Ishikawa (cell line): ENCODE data around the gene LARGE2.

ENCODE experiments used
- CEBPB ChIP-seq: IDR thresholded peaks from 2 replicates; pipeline ENCODE4 v1.6.1; 2012
- CREB1 ChIP-seq: IDR thresholded peaks from 2 replicates; pipeline ENCODE4 v1.6.1; 2012; ENCODE audit warnings: low read depth
- EGR1 ChIP-seq: IDR thresholded peaks from 2 replicates; pipeline ENCODE4 v1.6.1; 2012
- EP300 ChIP-seq: IDR thresholded peaks from 2 replicates; pipeline ENCODE4 v1.6.1; 2012; ENCODE audit warnings: borderline replicate concordance
- FOXM1 ChIP-seq: IDR thresholded peaks from 2 replicates; pipeline ENCODE4 v1.6.1; 2012; ENCODE audit warnings: low read depth, borderline replicate concordance
- NFIC ChIP-seq: IDR thresholded peaks from 2 replicates; pipeline ENCODE4 v1.6.1; 2012
- RAD21 ChIP-seq: IDR thresholded peaks from 2 replicates; pipeline ENCODE4 v1.6.1; 2012; ENCODE audit warnings: low read depth
- TAF1 ChIP-seq: IDR thresholded peaks from 2 replicates; pipeline ENCODE4 v1.6.1; 2012; ENCODE audit warnings: low read depth, mild to moderate bottlenecking
- TCF12 ChIP-seq: IDR thresholded peaks from 2 replicates; pipeline ENCODE4 v1.6.1; 2012; ENCODE audit warnings: low read depth
- TEAD4 ChIP-seq: IDR thresholded peaks from 2 replicates; pipeline ENCODE4 v1.6.1; 2012
- YY1 ChIP-seq: IDR thresholded peaks from 2 replicates; pipeline ENCODE4 v1.6.1; 2012; ENCODE audit warnings: low read depth
- ZBTB7A ChIP-seq: IDR thresholded peaks from 2 replicates; pipeline ENCODE4 v1.6.1; 2012; ENCODE audit warnings: low read depth
- TF ChIP-seq, protein P1 (sequence below): IDR thresholded peaks from 2 replicates; pipeline ENCODE4 v1.6.1; 2012; ENCODE audit warnings: low read depth, mild to moderate bottlenecking
- TF ChIP-seq, protein P2 (sequence below): IDR thresholded peaks from 2 replicates; pipeline ENCODE4 v1.6.1; 2012
- TF ChIP-seq, protein P3 (sequence below): IDR thresholded peaks from 2 replicates; pipeline ENCODE4 v1.6.1; 2012

LARGE2 gene

DNA sequence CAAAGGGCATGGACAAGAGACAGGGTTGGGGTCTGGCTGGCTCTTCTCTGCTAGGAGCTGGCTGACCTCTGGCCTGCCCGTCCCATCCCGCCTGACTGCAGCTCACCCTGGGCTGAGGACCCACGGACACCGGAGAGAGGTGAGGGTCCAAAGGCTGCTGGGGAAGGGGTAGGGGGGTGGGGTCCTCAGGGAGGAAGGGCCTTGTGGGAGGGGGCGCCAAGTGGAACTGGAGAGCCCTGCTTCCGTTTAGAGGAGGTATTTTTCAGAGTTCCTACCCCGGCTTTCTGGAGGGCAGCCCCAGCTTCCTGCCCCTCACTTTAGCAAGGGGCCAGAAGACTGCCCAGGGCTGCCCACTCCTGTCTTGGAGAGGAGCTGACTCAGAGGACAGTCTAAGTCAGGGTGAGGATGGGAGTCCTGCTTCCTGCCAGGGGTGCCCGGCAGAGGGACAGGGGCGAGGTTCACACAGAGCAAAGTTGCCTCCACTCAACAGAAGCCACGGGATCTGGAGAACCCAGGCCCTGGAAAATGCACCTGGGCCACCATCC is 7.1 kb downstream of the LARGE2 start:
- TF ChIP-seq TEAD4 (no peak), TAF1 (no peak), RAD21 (no peak), CEBPB (no peak), EGR1 (no peak), FOXM1 (no peak), EP300 (no peak), YY1 (no peak), TCF12 (no peak), NFIC (no peak)
- TF ChIP-seq, protein P1, sequence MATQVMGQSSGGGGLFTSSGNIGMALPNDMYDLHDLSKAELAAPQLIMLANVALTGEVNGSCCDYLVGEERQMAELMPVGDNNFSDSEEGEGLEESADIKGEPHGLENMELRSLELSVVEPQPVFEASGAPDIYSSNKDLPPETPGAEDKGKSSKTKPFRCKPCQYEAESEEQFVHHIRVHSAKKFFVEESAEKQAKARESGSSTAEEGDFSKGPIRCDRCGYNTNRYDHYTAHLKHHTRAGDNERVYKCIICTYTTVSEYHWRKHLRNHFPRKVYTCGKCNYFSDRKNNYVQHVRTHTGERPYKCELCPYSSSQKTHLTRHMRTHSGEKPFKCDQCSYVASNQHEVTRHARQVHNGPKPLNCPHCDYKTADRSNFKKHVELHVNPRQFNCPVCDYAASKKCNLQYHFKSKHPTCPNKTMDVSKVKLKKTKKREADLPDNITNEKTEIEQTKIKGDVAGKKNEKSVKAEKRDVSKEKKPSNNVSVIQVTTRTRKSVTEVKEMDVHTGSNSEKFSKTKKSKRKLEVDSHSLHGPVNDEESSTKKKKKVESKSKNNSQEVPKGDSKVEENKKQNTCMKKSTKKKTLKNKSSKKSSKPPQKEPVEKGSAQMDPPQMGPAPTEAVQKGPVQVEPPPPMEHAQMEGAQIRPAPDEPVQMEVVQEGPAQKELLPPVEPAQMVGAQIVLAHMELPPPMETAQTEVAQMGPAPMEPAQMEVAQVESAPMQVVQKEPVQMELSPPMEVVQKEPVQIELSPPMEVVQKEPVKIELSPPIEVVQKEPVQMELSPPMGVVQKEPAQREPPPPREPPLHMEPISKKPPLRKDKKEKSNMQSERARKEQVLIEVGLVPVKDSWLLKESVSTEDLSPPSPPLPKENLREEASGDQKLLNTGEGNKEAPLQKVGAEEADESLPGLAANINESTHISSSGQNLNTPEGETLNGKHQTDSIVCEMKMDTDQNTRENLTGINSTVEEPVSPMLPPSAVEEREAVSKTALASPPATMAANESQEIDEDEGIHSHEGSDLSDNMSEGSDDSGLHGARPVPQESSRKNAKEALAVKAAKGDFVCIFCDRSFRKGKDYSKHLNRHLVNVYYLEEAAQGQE: no peak
- TF ChIP-seq, protein P2, sequence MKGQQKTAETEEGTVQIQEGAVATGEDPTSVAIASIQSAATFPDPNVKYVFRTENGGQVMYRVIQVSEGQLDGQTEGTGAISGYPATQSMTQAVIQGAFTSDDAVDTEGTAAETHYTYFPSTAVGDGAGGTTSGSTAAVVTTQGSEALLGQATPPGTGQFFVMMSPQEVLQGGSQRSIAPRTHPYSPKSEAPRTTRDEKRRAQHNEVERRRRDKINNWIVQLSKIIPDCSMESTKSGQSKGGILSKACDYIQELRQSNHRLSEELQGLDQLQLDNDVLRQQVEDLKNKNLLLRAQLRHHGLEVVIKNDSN: no peak
- TF ChIP-seq, protein P3, sequence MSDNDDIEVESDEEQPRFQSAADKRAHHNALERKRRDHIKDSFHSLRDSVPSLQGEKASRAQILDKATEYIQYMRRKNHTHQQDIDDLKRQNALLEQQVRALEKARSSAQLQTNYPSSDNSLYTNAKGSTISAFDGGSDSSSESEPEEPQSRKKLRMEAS: no peak

DNA sequence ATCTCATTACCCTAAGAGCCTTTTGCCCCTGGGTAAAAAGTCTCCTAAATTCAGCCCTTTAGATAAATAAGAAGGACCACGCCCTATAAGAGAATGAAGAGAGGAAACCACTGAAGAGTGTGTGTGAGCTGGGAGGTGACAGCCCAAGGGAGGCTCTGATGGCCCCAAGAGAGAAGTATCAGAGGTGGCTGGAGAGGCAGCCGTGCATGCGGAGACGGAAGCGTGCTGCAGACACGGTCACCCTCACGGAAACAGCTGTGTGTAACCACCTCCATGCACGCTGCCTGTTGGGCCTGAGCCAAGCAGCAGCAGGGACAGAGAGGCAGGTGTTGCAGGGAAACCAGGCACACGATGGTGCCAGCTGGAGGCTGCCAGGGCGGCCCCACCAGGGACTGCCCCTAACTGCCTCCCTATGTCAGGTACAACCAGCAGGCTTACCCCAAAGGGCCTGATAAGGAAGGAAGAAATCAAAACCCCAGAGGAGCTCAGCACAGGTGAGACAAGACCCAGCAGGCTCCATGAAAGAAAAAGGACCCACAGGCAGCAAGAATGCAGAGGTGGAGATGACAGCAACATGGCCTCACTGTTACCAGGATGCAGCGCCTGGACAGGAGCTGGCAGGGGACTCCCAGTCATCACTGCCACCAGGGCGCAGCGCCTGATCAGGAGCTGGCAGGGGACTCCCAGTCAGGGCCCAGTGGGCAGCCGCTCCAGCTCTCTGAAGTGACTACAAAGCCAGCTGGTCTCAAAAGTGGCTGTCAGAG is 7.8 kb downstream of the LARGE2 start:
- TF ChIP-seq NFIC (no peak), FOXM1 (no peak), CEBPB (no peak), EP300 (no peak), CREB1 (no peak), ZBTB7A (no peak), EGR1 (no peak), TAF1 (no peak)
- TF ChIP-seq, protein P1: no peak
- TF ChIP-seq, protein P3: no peak

DNA sequence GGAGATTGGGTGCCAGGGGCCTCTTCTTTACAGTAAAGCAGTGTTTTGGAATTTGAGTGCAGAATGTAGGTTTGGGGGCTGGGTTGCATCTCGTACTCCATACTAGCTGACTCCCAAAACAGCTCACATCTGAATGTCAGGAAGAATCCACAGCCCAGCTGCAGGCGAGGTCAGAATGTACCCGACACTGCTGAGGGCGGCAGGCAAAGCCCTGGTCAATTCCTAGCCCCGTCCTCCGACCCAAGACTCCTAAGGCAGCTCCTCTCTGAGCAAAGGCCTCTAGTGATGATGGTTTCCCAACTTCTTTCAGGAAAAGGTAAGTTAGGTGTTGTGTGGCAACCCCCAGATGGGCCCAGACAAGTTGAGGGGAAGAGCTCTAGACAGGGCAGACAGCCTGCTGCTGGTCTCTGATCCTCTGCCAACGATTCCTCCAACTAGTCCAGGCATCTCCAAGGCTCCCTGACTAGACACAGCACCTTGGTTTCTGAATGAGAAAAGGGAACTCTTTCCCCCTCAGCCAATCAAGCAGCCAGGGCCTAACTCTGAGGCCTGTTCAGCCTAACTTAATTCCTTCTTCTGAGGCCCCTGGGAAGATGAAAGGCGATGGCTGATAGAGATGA is 8.6 kb downstream of the LARGE2 start:
- TF ChIP-seq, protein P3: no peak
- no peak for TF ChIP-seq EP300
- no peak for TF ChIP-seq CEBPB
- TF ChIP-seq, protein P1: no peak
- no peak for TF ChIP-seq FOXM1
- TF ChIP-seq, protein P2: no peak
- TF ChIP-seq TEAD4: no peak
- TF ChIP-seq YY1: no peak
- no peak for TF ChIP-seq EGR1
- TF ChIP-seq TCF12: no peak
- TF ChIP-seq RAD21: no peak
- no peak for TF ChIP-seq TAF1
- TF ChIP-seq ZBTB7A: no peak
- no peak for TF ChIP-seq NFIC

DNA sequence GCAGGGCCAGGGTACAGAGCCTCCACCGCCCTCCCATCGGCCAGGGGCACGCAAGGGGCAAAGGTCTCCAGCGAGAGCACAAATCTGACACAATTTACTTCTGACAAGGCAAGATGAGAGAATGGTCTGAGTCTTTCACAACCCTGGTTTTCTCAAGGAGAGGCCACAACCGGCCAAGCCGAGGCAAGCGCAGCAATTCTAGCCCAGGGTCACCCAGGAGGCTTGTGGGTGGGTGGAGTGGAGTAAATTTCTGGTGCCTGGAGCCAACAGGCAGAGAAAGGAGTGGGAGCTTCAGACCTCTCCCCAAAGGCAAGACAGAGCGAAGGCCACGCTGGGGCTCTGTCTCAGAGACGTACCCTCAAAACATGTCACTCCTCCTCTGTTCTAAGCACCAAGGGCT is 9.3 kb downstream of the LARGE2 start:
- TF ChIP-seq, protein P3: no peak
- TF ChIP-seq ZBTB7A (no peak), YY1 (no peak), TCF12 (no peak), EGR1 (no peak), RAD21 (no peak), EP300 (no peak)
